IPS-20b (cell line): ENCODE measurements around the gene ZNF888.

Source experiments
- H3K27ac ChIP-seq: one replicate; pipeline ENCODE4 v1.5.1; 2013; ENCODE audit warnings: low read length
- H3K27me3 ChIP-seq: 2 replicates; pipeline ENCODE4 v1.6.1; 2013; ENCODE audit warnings: mild to moderate bottlenecking, low read length, inconsistent platforms; ENCODE audit not compliant: insufficient read depth
- H3K36me3 ChIP-seq: 2 replicates; pipeline ENCODE4 v1.6.1; 2013; ENCODE audit warnings: low read depth, mild to moderate bottlenecking, inconsistent platforms, low read length, moderate library complexity; ENCODE audit not compliant: insufficient read depth
- H3K4me1 ChIP-seq: 2 replicates; pipeline ENCODE4 v1.6.1; 2013; ENCODE audit warnings: mild to moderate bottlenecking, control low read depth, inconsistent platforms, low read length, moderate library complexity; ENCODE audit not compliant: insufficient read depth
- H3K4me3 ChIP-seq: 2 replicates; pipeline ENCODE4 v1.5.1; 2013; ENCODE audit warnings: mild to moderate bottlenecking, low read length, inconsistent platforms
- H3K9ac ChIP-seq: 2 replicates; pipeline ENCODE4 v1.6.1; 2013; ENCODE audit warnings: low read depth, mild to moderate bottlenecking, inconsistent platforms, low read length, moderate library complexity
- H3K9me3 ChIP-seq: 2 replicates; pipeline ENCODE4 v1.6.1; 2013; ENCODE audit warnings: mild to moderate bottlenecking, low read depth, low read length, inconsistent platforms; ENCODE audit not compliant: insufficient read depth

Gene ZNF888

DNA sequence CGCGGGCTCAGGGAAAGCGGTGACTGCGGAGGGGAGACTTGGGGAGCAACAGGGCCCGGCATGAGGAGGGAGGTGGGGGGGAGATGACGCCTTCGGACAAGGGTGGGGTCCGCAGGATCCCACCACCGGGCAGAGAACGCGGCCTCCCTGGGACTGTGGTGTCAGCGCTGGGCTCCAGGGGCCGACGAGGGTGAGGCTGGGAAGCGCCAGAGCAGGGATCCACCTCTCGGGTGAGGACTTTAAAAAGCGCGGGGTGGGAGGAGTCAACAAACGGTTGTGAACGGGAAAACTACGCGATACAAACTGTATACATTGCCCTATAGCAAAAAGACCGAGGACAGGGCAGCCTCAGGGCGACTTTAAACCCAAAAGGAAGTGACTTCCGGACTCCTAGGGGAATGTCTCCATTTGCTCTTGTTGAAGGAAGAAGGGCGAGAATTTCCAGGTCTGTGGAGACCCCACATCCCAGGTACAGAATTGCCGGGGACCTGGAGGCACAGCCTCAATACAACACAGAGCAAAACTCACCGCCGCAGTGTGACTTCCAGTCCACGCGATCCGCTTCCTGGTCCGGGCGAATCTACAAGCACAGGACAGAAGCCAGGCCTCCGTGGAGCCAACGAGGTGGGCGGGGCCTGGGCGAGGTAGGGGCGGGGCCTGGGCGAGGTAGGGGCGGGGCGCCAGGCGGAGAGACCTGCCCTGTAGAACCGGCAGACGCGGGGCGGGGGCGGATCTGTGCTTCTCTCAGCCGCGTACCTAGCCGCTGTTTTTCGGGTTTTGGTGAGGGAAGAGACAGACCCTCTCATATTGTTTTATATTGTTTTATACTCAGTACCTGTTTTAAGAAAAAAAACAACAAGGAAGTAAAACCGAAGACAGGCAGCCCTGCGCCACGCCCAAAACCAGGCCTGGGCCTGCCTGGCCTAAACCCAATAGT is at the start of gene ZNF888:
Gene ZNF888, minus strand, starts transcription at position 588 of the 937 bp plus-strand sequence. CDS start 5,555 bp downstream, outside the sequence.
- Histone ChIP-seq H3K36me3 (peaks cover 6% of the 10 kb centered on the region; the same call in 1 of the 2 replicates), H3K27ac (no peak within 1 kb of the TSS), H3K9me3 (no peaks in the 10 kb centered on the region), H3K4me1 (no peaks in the 10 kb centered on the region; the same call in 1 of the 2 replicates), H3K9ac (peak within 1 kb of the TSS; percentile 88), H3K27me3 (no peaks in the 10 kb centered on the region), H3K4me3 (peak within 1 kb of the TSS; percentile 94)

DNA sequence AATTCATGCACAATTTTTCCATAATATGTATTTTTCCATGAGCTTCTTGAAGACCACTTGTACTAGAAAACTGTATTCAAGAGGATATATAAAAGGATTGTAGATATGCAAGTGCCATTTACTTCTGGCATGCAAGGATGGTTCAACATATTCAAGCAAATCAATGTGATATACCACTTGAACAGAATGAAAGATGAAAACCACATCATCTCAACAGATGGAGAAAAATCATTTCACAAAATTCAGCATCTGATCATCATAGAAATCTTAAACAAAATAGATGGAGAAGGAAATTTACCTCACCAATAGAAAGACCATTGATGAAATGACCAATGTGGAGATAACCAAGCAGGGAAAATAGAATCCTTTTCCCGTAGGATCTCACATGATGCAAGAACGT is 44.5 kb upstream of the ZNF888 start:
- Histone ChIP-seq H3K4me3 (no peak overlapping the region), H3K9me3 (0 out of 2 replicates have a peak, but pooled peaks cover 6% of the 10 kb centered on the region), H3K27ac (no peak overlapping the region), H3K4me1 (no peaks in the 10 kb centered on the region; the same call in 1 of the 2 replicates), H3K9ac (no peak overlapping the region), H3K27me3 (no peaks in the 10 kb centered on the region), H3K36me3 (no peaks in the 10 kb centered on the region; the same call in 1 of the 2 replicates)

DNA sequence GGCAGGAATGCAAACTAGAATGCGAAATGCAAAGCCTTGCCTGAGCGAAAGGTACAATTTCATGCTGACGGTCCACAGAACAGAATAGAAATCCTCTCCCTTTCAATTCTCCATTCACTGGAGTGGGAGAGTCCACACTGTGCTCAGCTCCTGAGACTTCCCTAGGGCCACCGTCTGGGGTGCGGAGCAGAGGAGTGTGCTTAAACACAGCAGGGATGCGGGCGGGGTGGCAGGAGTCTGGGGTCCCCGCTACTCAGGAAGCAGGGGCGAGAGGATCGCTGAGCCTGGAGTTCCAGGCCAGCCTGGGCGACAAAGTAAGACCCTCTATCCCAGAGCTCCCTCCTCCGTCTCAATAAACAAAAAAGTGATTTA is 40.0 kb upstream of the ZNF888 start:
- Histone ChIP-seq H3K4me1 (no peaks in the 10 kb centered on the region; the same call in 1 of the 2 replicates), H3K27me3 (no peaks in the 10 kb centered on the region), H3K36me3 (peaks cover 4% of the 10 kb centered on the region; the same call in 1 of the 2 replicates), H3K4me3 (peak overlapping the region; percentile 96), H3K9ac (peak overlapping the region; percentile 77; the same call in 1 of the 2 replicates), H3K9me3 (peaks cover 6% of the 10 kb centered on the region; the same call in 1 of the 2 replicates), H3K27ac (peak overlapping the region; percentile 23)

DNA sequence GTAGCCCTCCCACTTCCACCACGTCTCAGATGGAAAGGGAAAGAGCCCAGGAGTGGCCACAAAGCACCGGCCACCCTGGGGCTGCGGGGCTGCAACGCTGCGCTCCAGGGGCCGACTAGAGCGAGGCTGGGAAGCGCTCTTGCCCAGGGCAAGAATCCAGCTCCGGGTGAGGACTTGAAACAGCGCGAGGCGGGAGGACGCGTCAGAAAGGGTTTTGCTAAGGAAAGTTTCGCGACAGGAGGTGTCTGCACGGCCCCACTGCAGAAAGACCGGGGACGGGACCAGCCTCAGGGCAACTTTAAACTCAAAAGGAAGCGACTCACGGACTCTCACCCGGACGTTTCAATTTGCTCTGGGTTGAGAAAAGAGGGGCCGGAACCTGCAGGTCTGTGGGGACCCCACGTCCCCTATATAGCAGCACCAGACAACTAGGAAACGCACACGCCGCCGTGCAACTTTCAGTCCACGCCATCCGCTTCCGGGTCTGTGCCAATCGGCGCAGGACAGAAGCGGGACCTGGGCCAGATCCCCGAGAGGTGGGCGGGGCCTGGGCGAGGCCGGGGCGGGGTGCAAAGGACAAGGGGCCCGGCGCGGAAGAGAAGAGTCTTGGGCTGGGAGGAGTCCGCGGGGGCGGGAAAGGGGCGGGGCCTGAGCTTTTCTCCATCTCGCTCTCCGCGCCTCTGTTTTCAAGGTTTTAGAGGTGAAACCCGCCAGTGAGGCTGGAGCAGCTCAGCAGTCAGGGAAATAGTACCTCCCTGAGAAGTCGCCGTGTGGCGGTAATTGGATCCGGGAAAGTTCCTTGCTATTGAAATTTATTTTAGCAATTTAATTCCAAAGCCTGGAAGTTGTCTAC is 39.4 kb upstream of the ZNF888 start, which contains the start of gene ZNF816:
Gene ZNF816, minus strand, starts transcription at position 488 of the 853 bp plus-strand sequence. CDS start 6,792 bp downstream, outside the sequence.
- H3K27me3 ChIP-seq: no peaks in the 10 kb centered on the region
- peaks cover 4% of the 10 kb centered on the region; the same call in 1 of the 2 replicates for H3K9me3 ChIP-seq
- H3K27ac ChIP-seq: peak within 1 kb of the TSS; percentile 23
- H3K36me3 ChIP-seq: peaks cover 6% of the 10 kb centered on the region; the same call in 1 of the 2 replicates
- H3K4me1 ChIP-seq: no peaks in the 10 kb centered on the region; the same call in 1 of the 2 replicates
- peak within 1 kb of the TSS; percentile 96 for H3K4me3 ChIP-seq
- peak within 1 kb of the TSS; percentile 89 for H3K9ac ChIP-seq

DNA sequence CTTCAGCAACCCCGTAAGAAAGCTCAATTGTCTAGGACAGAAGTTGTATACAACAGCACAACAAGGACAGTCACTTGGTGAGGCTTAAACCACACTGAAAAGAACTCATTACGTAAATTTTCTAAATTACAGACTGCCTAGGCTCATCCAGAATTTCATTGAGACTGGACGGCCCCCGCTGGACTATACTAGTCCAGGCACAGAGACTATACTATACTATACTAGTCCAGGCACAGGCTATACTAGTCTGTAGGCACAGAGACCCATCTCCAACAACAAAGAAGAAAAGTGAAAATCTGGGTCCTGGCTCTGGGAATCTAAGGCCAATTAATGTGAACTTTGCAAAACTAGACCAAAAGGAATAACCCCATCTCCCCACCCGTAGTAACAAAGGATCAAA is 38.8 kb upstream of the ZNF888 start:
- Histone ChIP-seq H3K27ac (no peak overlapping the region), H3K9me3 (no peaks in the 10 kb centered on the region; the same call in 1 of the 2 replicates), H3K4me3 (peak overlapping the region; percentile 96), H3K27me3 (no peaks in the 10 kb centered on the region), H3K36me3 (peaks cover 10% of the 10 kb centered on the region), H3K9ac (peak overlapping the region; percentile 89; the same call in 1 of the 2 replicates), H3K4me1 (no peaks in the 10 kb centered on the region; the same call in 1 of the 2 replicates)

DNA sequence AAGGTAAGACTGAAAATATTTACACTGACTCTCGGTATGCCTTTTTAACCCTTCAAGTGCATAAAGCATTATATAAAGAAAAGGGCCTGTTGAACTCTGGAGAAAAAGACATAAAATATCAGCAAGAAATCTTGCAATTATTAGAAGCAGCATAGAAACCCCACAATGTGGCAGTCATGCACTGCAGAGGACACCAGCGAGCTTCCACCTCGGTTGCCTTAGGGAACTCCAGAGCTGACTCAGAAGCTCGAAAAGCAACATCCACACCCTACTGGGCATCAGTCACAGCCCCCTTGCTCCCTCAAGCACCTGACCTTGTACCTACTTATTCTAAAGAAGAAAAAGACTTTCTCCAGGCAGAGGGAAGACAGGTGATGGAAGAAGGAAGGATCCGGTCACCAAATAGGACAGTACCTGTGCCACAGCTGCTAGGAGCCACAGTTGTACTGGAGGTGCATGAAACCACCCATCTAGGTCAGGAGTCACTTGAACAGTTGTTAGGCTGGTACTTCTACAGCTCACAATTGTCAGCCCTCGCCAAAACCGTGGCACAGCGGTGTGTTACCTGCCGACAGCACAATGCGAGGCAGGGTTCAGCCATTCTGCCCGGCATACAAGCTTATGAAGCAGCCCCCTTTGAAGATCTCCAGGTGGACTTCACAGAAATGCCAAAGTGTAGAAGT is 36.5 kb upstream of the ZNF888 start:
- peaks cover 32% of the 10 kb centered on the region for H3K36me3 ChIP-seq
- H3K9ac ChIP-seq: no peak overlapping the region
- no peaks in the 10 kb centered on the region; the same call in 1 of the 2 replicates for H3K9me3 ChIP-seq
- no peaks in the 10 kb centered on the region for H3K27me3 ChIP-seq
- no peak overlapping the region for H3K27ac ChIP-seq
- H3K4me3 ChIP-seq: no peak overlapping the region
- H3K4me1 ChIP-seq: no peaks in the 10 kb centered on the region; the same call in 1 of the 2 replicates

DNA sequence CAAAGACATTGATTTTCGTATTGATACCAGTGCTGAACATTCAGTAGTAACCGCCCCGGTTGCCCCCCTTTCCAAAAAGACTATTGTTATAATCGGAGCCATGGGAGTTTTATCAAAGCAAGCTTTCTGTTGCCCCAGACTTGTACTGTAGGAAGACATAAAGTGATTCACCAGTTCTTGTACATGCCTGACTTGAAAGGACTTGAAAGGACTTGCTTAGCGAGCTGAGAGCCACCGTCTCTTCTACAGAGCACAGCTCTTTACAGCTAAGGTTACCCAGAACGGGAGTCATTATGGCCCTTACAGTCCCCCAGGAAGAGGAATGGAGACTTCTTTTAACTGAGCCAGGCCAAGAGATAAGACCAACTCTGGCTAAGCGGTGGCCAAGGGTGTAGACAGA is 34.4 kb upstream of the ZNF888 start:
- Histone ChIP-seq H3K27ac (no peak overlapping the region), H3K4me1 (no peaks in the 10 kb centered on the region), H3K36me3 (peaks cover 49% of the 10 kb centered on the region), H3K4me3 (no peak overlapping the region), H3K27me3 (no peaks in the 10 kb centered on the region), H3K9ac (no peak overlapping the region), H3K9me3 (peaks cover 2% of the 10 kb centered on the region; the same call in 1 of the 2 replicates)

DNA sequence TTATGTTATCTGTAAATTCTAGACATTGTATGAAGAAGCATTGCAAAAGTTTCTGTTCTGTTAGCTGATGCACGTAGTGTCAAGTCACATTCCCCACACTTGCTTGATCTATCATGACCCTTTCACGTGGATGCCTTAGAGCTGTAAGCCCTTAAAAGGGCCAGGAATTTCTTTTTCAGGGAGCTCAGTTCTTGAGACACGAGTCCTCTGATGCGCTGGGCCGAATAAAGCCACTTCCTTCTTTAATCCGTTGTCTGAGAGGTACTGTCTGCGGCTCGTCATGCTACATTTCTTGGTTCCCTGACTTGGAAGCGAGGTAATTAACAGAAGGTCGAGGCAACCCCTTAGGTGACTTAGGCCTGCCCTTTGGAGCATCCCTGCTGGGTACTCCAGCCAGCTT is 33.7 kb upstream of the ZNF888 start:
- Histone ChIP-seq H3K9ac (no peak overlapping the region), H3K9me3 (peaks cover 9% of the 10 kb centered on the region), H3K4me1 (no peaks in the 10 kb centered on the region), H3K36me3 (peaks cover 56% of the 10 kb centered on the region), H3K27me3 (no peaks in the 10 kb centered on the region), H3K4me3 (no peak overlapping the region), H3K27ac (no peak overlapping the region)

DNA sequence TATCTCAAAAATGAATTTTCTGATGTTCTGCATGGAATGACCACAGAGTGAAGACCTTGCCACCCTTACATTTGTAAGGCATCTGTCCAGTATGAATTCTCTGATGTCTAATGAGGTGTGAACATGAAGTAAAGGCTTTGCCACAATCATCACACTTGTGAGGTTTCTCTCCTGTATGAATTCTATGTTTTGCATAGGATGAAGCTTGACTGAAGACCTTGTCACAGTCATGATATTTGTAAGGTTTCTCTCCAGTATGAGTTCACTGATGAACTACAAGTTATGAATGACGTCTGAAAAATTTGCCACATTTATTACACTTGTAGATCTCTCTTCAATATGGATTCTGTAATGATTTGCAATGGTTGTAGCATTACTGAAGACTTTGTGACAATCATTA is 26.2 kb upstream of the ZNF888 start:
- peaks cover 46% of the 10 kb centered on the region for H3K9me3 ChIP-seq
- H3K36me3 ChIP-seq: peaks cover 51% of the 10 kb centered on the region
- H3K4me1 ChIP-seq: peaks cover 12% of the 10 kb centered on the region; the same call in 1 of the 2 replicates
- no peaks in the 10 kb centered on the region for H3K27me3 ChIP-seq
- H3K4me3 ChIP-seq: no peak overlapping the region
- H3K27ac ChIP-seq: no peak overlapping the region
- no peak overlapping the region for H3K9ac ChIP-seq

DNA sequence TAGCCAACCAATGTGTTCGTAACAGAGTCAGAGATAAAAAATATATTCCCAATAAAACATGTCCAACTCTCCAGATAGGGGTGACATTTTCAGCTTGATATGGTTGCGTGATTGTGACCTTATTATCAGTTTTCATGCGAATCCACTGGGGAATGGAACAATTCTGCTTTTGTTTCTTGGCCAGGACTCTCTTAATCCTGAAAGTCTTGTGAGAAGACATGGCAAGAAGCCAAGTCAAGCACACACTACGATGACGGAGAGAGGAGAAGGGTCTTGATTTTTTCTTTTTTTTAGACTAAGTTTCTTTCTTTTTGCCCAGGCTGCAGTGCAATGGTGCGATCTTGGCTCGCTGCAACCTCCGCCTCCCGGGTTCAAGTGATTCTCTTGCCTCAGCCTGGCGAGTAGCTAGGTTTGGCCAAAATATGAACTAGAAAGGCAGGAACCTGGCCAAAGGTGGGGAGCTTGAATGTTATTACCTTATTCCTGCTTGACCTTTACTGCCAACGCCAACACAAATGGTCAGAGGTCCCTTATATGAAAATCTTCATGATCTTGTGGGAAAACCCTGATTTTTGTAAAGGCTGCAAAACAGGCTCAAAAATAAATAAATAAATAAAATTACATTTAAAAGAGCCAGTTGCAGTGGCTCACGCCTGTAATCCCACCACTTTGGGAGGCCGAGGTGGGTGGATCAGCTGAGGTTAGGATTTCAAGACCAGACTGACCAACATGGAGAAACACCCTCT is 25.0 kb upstream of the ZNF888 start:
- Histone ChIP-seq H3K4me1 (peaks cover 22% of the 10 kb centered on the region; the same call in 1 of the 2 replicates), H3K27me3 (no peaks in the 10 kb centered on the region), H3K36me3 (peaks cover 43% of the 10 kb centered on the region), H3K9ac (no peak overlapping the region), H3K4me3 (no peak overlapping the region), H3K27ac (no peak overlapping the region), H3K9me3 (peaks cover 46% of the 10 kb centered on the region)
